AG04450 (cell line): ENCODE results near the gene UBTF. TPM values are rescaled to one million over a fixed set of nuclear protein-coding genes. Genes with fewer than 3 reads are reported as not detected.

Experiments used
- CTCF ChIA-PET: fragments of 300-600, 350-600 bp; formaldehyde crosslinking; extraction: SDS; loops from one replicate; lab custom pipeline; 2022; ENCODE audit warnings: antibody characterized with exemption, inconsistent platforms; lab: Charles Lee
- POLR2A ChIA-PET: fragments of 350-600 bp; formaldehyde crosslinking; extraction: SDS; loops from one replicate; lab custom pipeline; 2021; ENCODE audit warnings: antibody characterized with exemption, inconsistent platforms; lab: Yijun Ruan, JAX
- DNase-seq: peaks from one replicate; pipeline ENCODE4 v3.0.0-alpha.2; 2011; ENCODE audit warnings: low read depth, low spot score
- H3K27ac ChIP-seq: one replicate; pipeline ENCODE4 v1.5.1; 2012; ENCODE audit warnings: low read depth, low read length, control low read depth
- H3K27me3 ChIP-seq: one replicate; pipeline ENCODE4 v1.6.0; 2012; ENCODE audit warnings: low read length; ENCODE audit not compliant: control insufficient read depth, insufficient read depth
- H3K4me3 ChIP-seq: 2 replicates; pipeline ENCODE4 v1.5.1; 2011; ENCODE audit warnings: mild to moderate bottlenecking, low read depth, low read length, control low read depth
- H3K9me3 ChIP-seq: 2 replicates; pipeline ENCODE4 v1.5.1; 2012; ENCODE audit warnings: low read length; ENCODE audit not compliant: control insufficient read depth, insufficient read depth
- CTCF ChIP-seq: IDR thresholded peaks from 2 replicates; pipeline ENCODE4 v1.5.1; 2011; ENCODE audit warnings: low read depth, low read length, control low read depth, inconsistent platforms
- polyA plus RNA-seq: library from polyadenylated mRNA; depleted of rRNA; stranded (reverse); fragments of >200 nt; gene quantifications from 2 replicates; pipeline ENCODE4 v1.2.3, GENCODE V29; 2011

UBTF gene
- polyA plus RNA-seq, 1 experiment, result 26.6 TPM

- Histone ChIP-seq H3K4me3 (peak within 1 kb of the TSS; percentile 29), H3K27me3 (no peaks in the 10 kb centered on the region), H3K9me3 (no peaks in the 10 kb centered on the region), H3K27ac (peak within 1 kb of the TSS; percentile 39)
- TF ChIP-seq CTCF, result no peak
- ChIA-PET CTCF (interaction anchor here (1.1 to 1.7 kb wide), 2 partner anchors 175 to 293 kb away, joined by 3 read pairs; partner anchors contain the start of gene GRN), POLR2A (interaction anchor here (0.8 kb wide), 1 partner anchor 47 kb away, joined by 4 read pairs; the partner anchor contains the start of gene HDAC5)
- no peak for DNase-seq
Observed at GRCh38 chr17:44170499-44171201, 48.8 kb downstream of the UBTF start, which contains the start of gene ASB16. Gene ASB16 (plus strand): TSS chr17:44170704. CDS start chr17:44170790, 86 bp downstream.

- H3K27me3 ChIP-seq, result no peaks in the 10 kb centered on the region
- no peak overlapping the region for H3K27ac ChIP-seq
- H3K4me3 ChIP-seq, result no peak overlapping the region
- H3K9me3 ChIP-seq, result no peaks in the 10 kb centered on the region
- TF ChIP-seq CTCF, result no peak
- ChIA-PET CTCF (interaction anchor here (1.1 to 3.4 kb wide), 7 partner anchors 11 to 292 kb away, joined by 3 to 44 read pairs (median 12); partner anchors contain the start of genes GRN and TMUB2), POLR2A (interaction anchor here (0.8 kb wide), 1 partner anchor 47 kb away, joined by 4 read pairs; the partner anchor contains the start of gene HDAC5)
- no peak for DNase-seq
Observed at GRCh38 chr17:44170135-44170498, 49.4 kb downstream of the UBTF start.

GRCh38 chr17:44167181-44167861 lies 52.2 kb downstream of the UBTF start:
- no peak overlapping the region for H3K27ac ChIP-seq
- no peaks in the 10 kb centered on the region for H3K9me3 ChIP-seq
- no peak for DNase-seq
- ChIA-PET CTCF (interaction anchor here (0.5 to 3.4 kb wide), 11 partner anchors 16 to 257 kb away, joined by 3 to 44 read pairs (median 7); partner anchors contain the start of gene PPY), POLR2A (no interaction called here)
- no peak overlapping the region for H3K4me3 ChIP-seq
- no peak for TF ChIP-seq CTCF
- H3K27me3 ChIP-seq, result no peaks in the 10 kb centered on the region

- CTCF ChIA-PET, result no interaction called here
- H3K4me3 ChIP-seq, result no peak overlapping the region
Observed at GRCh38 chr17:44164476-44164875, 55.0 kb downstream of the UBTF start.

More at GRCh38 chr17:44164476-44164875, 55.0 kb downstream of the UBTF start:
- POLR2A ChIA-PET, result no interaction called here
- Histone ChIP-seq H3K27ac (no peak overlapping the region), H3K27me3 (no peaks in the 10 kb centered on the region), H3K9me3 (no peaks in the 10 kb centered on the region)
- TF ChIP-seq CTCF, result no peak
- no peak for DNase-seq
